ENCODE results near the gene DECR2. TPM values are rescaled to one million over a fixed set of nuclear protein-coding genes. Genes with fewer than 3 reads are reported as not detected.
A peak's percentile ranks its signal among the peaks of the same experiment; 100 is the strongest.
"Not testable (repeated sequence)": the region's sequence is repeated elsewhere in the genome, so short reads cannot be mapped to it uniquely, and the experiment has no call there.

The DECR2 gene
- total and polyA plus RNA-seq, 2 donors = 5.3 to 20.6 TPM

- Histone ChIP-seq H3K36me3 (ENCODE audit: insufficient read depth) (no peaks in the 10 kb centered on the region), H3K4me3 (ENCODE audit: low read depth, low read length) (no peak overlapping the region), H3K4me1 (ENCODE audit: insufficient read depth) (no peaks in the 10 kb centered on the region), H3K27ac (ENCODE audit: low read depth) (no peak overlapping the region)
- no peak for DNase-seq (ENCODE audit: extremely low spot score)
- 88% methylated on average over 16 of the region's 16 CpGs for WGBS
Observed at GRCh38 chr16:379183-379960, 22.3 kb upstream of the DECR2 start.

GRCh38 chr16:379961-380761 is 21.5 kb upstream of the DECR2 start:
- no peak overlapping the region for H3K27ac ChIP-seq (ENCODE audit: low read depth)
- peak overlapping the region; percentile 96 for H3K4me3 ChIP-seq (ENCODE audit: low read depth, low read length)
- DNase-seq (ENCODE audit: extremely low spot score) = no peak
- WGBS = 81% methylated on average over 27 of the region's 27 CpGs
- no peaks in the 10 kb centered on the region for H3K36me3 ChIP-seq (ENCODE audit: insufficient read depth)
- H3K4me1 ChIP-seq (ENCODE audit: insufficient read depth) = no peaks in the 10 kb centered on the region

GRCh38 chr16:380762-381011 is 21.0 kb upstream of the DECR2 start:
- no peak for DNase-seq (ENCODE audit: extremely low spot score)
- H3K27ac ChIP-seq (ENCODE audit: low read depth) = no peak overlapping the region
- WGBS = 5% methylated on average over 12 of the region's 12 CpGs
- H3K4me1 ChIP-seq (ENCODE audit: insufficient read depth) = no peaks in the 10 kb centered on the region
- H3K36me3 ChIP-seq (ENCODE audit: insufficient read depth) = no peaks in the 10 kb centered on the region
- peak overlapping the region; percentile 96 for H3K4me3 ChIP-seq (ENCODE audit: low read depth, low read length)

GRCh38 chr16:381012-381788 is 20.5 kb upstream of the DECR2 start:
- no peak overlapping the region for H3K27ac ChIP-seq (ENCODE audit: low read depth)
- H3K4me3 ChIP-seq (ENCODE audit: low read depth, low read length) = peak overlapping the region; percentile 96
- H3K4me1 ChIP-seq (ENCODE audit: insufficient read depth) = no peaks in the 10 kb centered on the region
- H3K36me3 ChIP-seq (ENCODE audit: insufficient read depth) = no peaks in the 10 kb centered on the region
- no peak for DNase-seq (ENCODE audit: extremely low spot score)
- whole genome bisulfite sequencing = 1% methylated on average over 72 of the region's 73 CpGs

- peak within 1 kb of the TSS; percentile 96 for H3K4me3 ChIP-seq (ENCODE audit: low read depth, low read length)
- under 1% methylated on average over 107 of the region's 123 CpGs for WGBS
- no peaks in the 10 kb centered on the region for H3K36me3 ChIP-seq (ENCODE audit: insufficient read depth)
- peak within 1 kb of the TSS; percentile 83 for H3K27ac ChIP-seq (ENCODE audit: low read depth)
- no peak for DNase-seq (ENCODE audit: extremely low spot score)
- no peaks in the 10 kb centered on the region for H3K4me1 ChIP-seq (ENCODE audit: insufficient read depth)
Observed at GRCh38 chr16:381789-382717, 19.6 kb upstream of the DECR2 start, which contains the start of gene PGAP6. Gene PGAP6 (minus strand): TSS chr16:381978. CDS start chr16:381821, 157 bp downstream.

- Histone ChIP-seq H3K36me3 (ENCODE audit: insufficient read depth) (no peaks in the 10 kb centered on the region), H3K27ac (ENCODE audit: low read depth) (peak overlapping the region; percentile 18), H3K4me1 (ENCODE audit: insufficient read depth) (no peaks in the 10 kb centered on the region), H3K4me3 (ENCODE audit: low read depth, low read length) (no peak overlapping the region)
- peak; percentile 43 for DNase-seq (ENCODE audit: extremely low spot score)
- WGBS = 57% methylated on average over 33 of the region's 33 CpGs
Observed at GRCh38 chr16:383326-384051, 18.2 kb upstream of the DECR2 start.

- Histone ChIP-seq H3K27ac (ENCODE audit: low read depth) (no peak overlapping the region), H3K36me3 (ENCODE audit: insufficient read depth) (no peaks in the 10 kb centered on the region), H3K4me1 (ENCODE audit: insufficient read depth) (no peaks in the 10 kb centered on the region), H3K4me3 (ENCODE audit: low read depth, low read length) (no peak overlapping the region)
- DNase-seq (ENCODE audit: extremely low spot score) = no peak
- WGBS = 58% methylated on average over 19 of the region's 19 CpGs
Observed at GRCh38 chr16:386641-387156, 15.0 kb upstream of the DECR2 start.

GRCh38 chr16:387761-388666 is 13.7 kb upstream of the DECR2 start:
- not testable (repeated sequence) for H3K4me1 ChIP-seq (ENCODE audit: insufficient read depth); DNase-seq (ENCODE audit: extremely low spot score); H3K36me3 ChIP-seq (ENCODE audit: insufficient read depth); H3K4me3 ChIP-seq (ENCODE audit: low read depth, low read length); H3K27ac ChIP-seq (ENCODE audit: low read depth)
- WGBS = 26% methylated on average over 20 of the region's 20 CpGs

GRCh38 chr16:389352-389751 is 12.3 kb upstream of the DECR2 start:
- DNase-seq (ENCODE audit: extremely low spot score) = no peak
- 79% methylated on average over 10 of the region's 10 CpGs for WGBS
- Histone ChIP-seq H3K4me3 (ENCODE audit: low read depth, low read length) (no peak overlapping the region), H3K27ac (ENCODE audit: low read depth) (no peak overlapping the region), H3K4me1 (ENCODE audit: insufficient read depth) (no peaks in the 10 kb centered on the region), H3K36me3 (ENCODE audit: insufficient read depth) (no peaks in the 10 kb centered on the region)

- H3K4me1 ChIP-seq (ENCODE audit: insufficient read depth) = no peaks in the 10 kb centered on the region
- 67% methylated on average over 7 of the region's 7 CpGs for WGBS
- no peak overlapping the region for H3K27ac ChIP-seq (ENCODE audit: low read depth)
- no peak for DNase-seq (ENCODE audit: extremely low spot score)
- H3K4me3 ChIP-seq (ENCODE audit: low read depth, low read length) = no peak overlapping the region
- no peaks in the 10 kb centered on the region for H3K36me3 ChIP-seq (ENCODE audit: insufficient read depth)
Observed at GRCh38 chr16:391885-392335, 9.8 kb upstream of the DECR2 start.

- Histone ChIP-seq H3K4me1 (ENCODE audit: insufficient read depth) (no peaks in the 10 kb centered on the region), H3K4me3 (ENCODE audit: low read depth, low read length) (no peak overlapping the region), H3K27ac (ENCODE audit: low read depth) (no peak overlapping the region), H3K36me3 (ENCODE audit: insufficient read depth) (no peaks in the 10 kb centered on the region)
- WGBS = 87% methylated on average over 7 of the region's 7 CpGs
- no peak for DNase-seq (ENCODE audit: extremely low spot score)
Observed at GRCh38 chr16:392450-393030, 9.1 kb upstream of the DECR2 start.
